NCI-H2171 (cell line): ENCODE data around the gene NHERF2.

Source experiments
- DNase-seq: peaks from one replicate; lab custom pipeline; 2025; lab: John Stamatoyannopoulos, UW

NHERF2 gene

GRCh38 chr16:2083409-2083808, 56.7 kb downstream of the NHERF2 start:
- no peak for DNase-seq

- no peak for DNase-seq
Observed at GRCh38 chr16:2083876-2084780, 57.4 kb downstream of the NHERF2 start.

GRCh38 chr16:2084895-2085625, 58.4 kb downstream of the NHERF2 start:
- no peak for DNase-seq

- no peak for DNase-seq
Observed at GRCh38 chr16:2085669-2086068, 59.0 kb downstream of the NHERF2 start.

GRCh38 chr16:2086106-2086742, 59.5 kb downstream of the NHERF2 start:
- no peak for DNase-seq

GRCh38 chr16:2086812-2087747, 60.4 kb downstream of the NHERF2 start:
- DNase-seq: no peak

- no peak for DNase-seq
Observed at GRCh38 chr16:2087748-2088631, 61.3 kb downstream of the NHERF2 start.
